ENCODE results near the gene NR4A2.

DNA sequence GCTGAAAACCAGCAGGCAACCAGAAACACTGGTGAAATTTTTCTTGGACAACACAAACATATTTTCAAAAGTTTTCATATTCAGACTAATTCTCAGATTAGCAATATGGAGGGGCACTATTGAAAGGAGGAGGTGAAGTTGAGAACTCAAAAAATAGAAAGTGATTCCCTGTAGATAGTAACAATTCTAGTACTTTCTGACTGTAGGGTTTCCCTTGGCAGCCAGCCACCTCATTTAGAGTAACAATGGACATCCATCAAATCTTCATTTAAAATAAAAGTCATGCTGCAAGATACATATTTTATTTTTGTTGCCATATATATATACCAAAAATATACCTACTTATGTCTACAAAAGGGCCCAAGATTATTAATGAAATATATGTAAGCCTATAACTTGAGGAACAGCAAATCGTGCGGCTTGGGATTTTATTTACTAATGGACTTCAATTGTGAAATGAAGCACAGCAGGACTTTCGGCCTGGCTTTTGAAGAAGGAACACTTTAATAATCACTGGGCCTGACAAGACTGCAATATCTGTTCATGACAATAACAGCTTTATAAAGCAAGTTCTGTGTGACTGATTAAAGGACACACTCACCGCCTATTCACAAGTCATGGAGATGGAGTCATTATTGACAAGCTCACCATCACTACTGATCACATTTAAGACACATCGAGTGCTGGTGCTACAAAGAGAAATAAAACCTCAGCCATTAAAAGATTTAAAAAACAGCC lies 6.8 kb upstream of the NR4A2 start:
- TF ChIP-seq, protein P1, sequence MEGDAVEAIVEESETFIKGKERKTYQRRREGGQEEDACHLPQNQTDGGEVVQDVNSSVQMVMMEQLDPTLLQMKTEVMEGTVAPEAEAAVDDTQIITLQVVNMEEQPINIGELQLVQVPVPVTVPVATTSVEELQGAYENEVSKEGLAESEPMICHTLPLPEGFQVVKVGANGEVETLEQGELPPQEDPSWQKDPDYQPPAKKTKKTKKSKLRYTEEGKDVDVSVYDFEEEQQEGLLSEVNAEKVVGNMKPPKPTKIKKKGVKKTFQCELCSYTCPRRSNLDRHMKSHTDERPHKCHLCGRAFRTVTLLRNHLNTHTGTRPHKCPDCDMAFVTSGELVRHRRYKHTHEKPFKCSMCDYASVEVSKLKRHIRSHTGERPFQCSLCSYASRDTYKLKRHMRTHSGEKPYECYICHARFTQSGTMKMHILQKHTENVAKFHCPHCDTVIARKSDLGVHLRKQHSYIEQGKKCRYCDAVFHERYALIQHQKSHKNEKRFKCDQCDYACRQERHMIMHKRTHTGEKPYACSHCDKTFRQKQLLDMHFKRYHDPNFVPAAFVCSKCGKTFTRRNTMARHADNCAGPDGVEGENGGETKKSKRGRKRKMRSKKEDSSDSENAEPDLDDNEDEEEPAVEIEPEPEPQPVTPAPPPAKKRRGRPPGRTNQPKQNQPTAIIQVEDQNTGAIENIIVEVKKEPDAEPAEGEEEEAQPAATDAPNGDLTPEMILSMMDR (IDR thresholded peaks at IDR 0.05) = no peak
- no peak for TF ChIP-seq POLR2A (IDR thresholded peaks at IDR 0.05)

All from esophagus squamous epithelium (tissue), 4 donors.